Stimulated activated CD4-positive, alpha-beta T cell treated with anti-CD3 and anti-CD28 coated beads, Interleukin-1b, Interleukin-23, amount 100 ng/mL, for 4 hours (primary cell): ENCODE measurements around the gene ASF1B.
"Not testable (repeated sequence)": the region's sequence is repeated elsewhere in the genome, so short reads cannot be mapped to it uniquely, and the experiment has no call there.

Source experiments
- DNase-seq, 2 donors: peaks; one replicate each; pipeline ENCODE4 v3.0.0-alpha.2; 2020; ENCODE audit warnings: low read depth in 2 of 2

ASF1B gene

GRCh38 chr19:14160017-14160703 lies 23.8 kb upstream of the ASF1B start:
- no peak for DNase-seq

DNA sequence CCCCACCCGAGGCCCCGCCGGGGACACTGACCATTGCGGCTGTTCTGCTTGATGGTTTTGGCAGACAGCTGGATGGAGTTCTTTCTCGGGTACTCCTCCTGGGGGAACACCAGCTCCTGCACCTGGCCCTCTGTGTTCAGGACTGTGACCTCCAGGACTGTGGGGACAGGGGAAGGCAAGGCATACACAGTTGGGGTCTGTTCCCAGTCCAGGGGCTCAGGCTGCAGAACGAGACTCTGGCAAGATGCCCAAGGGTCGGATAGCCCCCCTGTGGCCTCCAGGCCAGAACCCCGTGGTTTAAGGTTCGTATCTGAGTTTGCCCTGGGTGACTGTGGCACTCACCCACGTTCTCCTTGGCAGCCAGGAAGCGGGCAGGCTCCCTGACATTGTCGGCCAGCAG lies 22.7 kb upstream of the ASF1B start:
- DNase-seq, result no peak

- no peak for DNase-seq
Observed at GRCh38 chr19:14158276-14159023, 22.1 kb upstream of the ASF1B start.

GRCh38 chr19:14156971-14157717 lies 20.8 kb upstream of the ASF1B start:
- DNase-seq, result no peak

GRCh38 chr19:14156122-14156521 lies 19.7 kb upstream of the ASF1B start:
- no peak for DNase-seq

DNA sequence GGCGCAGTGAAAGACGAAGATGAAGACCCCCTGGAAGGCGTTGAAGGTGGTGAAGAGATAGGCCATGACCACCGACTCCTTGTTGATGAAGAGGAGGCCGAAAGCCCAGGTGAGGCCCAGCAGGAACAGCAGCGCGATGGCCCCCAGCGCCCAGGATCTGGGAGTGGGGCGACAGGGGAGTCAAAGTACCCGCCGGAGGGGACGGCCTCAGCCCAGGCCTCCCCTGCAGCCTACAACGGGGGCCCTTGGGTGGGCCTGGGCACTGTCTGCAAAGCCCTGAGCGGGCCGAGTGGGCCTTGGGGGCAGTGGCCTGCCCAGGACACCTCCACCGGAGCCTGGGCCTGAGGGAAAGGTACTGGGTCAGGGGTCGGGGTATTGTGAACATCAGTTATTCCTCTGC lies 19.0 kb upstream of the ASF1B start:
- DNase-seq, result no peak

DNA sequence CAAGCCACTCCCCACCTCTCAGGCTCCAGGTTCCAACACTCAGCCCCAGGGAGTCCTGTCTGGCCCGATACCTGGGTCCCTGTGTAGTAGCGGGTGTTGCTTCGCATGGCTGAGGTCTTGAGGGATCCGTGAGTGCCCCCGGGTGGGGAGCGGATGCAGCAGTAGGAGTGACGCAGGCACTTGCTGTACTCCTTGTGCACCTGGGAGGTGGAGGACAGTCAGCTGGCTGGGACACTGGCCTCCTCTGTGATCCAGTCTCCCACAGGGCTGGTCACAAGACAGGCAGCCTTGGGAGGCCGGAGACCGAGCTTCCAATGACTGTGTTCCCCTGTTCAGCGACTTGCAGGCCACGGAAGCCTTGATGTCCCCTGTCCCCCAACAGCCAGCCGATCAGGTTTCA lies 16.3 kb upstream of the ASF1B start:
- no peak for DNase-seq

DNA sequence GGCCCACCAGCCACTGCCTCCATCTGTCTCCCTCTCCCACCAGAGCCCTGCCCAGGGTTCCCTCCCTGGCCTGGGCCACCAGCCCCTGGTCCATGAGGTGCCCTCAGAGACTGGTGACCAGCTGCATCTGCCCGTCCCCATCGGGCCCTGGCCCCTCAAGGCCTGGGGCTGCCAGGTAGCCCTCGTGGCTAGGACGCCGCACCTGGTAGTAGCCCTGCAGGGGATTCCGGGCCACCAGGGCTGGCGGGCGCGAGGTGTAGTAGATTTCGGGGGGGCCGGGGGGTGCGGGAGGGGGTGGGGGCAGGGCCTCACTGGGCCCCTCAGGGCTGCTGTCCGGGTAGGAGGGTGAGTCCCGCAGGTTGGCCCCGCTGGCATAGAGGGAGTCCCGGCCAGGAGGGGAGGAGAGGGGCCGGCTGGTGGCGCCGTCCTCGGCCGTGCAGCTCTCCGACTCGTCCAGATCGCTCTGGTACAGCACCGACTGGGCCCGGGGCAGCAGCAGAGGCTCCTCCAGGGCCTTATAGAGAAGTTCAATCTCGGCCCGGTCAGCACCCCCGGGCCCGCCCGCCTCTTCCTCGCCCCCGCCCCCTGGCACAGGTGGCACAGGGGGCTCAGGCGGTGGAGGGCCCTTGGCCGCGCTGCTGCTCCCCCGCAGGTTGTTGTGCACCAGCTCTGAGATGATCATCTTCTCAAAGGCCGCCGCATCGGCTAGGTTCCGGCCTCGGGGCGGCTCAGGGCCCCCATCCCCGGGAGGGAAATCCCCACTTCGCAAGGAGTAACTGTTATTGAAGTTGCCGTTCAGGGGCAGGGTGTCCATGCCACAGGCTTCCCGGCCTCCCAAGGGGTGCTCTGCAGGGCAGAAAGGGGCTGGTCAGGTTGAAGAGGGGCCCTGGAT lies 14.6 kb upstream of the ASF1B start:
- no peak for DNase-seq

DNA sequence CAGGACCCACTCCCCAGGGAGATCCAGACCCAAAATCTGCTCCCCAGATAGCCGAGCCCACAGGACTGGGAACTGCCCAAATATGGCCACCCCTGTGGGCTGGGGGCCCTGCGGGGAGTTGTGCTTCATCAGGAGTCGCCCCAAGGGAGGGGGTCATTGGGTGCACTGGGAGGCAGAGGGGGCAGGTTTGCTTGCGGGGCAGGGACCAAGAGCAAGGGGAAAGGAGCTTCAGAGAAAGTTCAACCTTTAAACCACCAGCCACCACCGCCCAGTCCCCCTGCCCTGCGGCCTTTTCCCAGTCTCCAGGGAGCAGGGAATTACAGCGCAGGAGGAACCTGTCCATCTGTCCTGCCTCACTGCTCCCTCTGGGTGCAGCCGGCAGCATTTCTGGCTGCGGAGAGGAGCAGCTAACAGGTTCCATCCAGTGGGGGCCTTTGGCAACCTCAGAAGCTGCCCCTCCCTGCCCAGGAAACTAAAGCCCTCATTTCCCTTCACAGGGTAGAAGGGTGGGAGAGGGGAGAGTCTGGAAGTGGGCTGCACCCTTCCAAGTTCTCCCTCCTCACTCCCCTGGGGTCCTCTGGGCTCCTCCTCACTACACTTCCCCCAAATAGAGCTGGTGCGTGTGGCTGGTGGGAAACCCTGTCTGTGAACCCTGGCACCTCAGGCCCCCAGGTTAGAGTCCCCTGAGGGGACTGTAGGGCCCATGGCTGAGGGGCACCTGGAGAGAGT lies 13.8 kb upstream of the ASF1B start:
- no peak for DNase-seq

DNA sequence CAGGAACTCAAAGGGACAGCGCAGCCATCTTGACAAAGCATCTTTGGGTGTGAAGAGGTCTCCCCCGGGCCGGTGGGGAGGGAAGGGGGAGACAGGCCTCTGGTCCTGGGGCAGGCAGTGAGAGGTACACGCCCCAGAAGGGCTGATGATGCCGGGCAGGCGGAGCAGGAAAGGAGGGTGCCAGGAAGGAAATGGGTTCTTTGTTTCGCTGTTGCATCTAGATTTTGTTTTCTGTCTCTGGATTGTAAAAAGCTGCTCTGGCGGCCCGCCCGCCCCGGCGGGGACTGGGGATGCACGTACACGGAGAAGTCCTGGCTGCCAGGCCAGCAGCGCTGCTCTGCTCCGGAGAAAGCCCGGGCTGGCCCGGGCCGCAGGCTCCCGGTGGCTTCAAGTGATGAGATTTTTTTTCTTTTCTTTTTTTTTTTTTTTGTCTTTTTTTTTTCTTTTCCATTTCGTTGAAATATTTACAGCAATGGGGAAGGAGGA lies 13.2 kb upstream of the ASF1B start:
- DNase-seq, result peak in 1 of 2 donors; percentile 33

GRCh38 chr19:14148751-14149410 lies 12.5 kb upstream of the ASF1B start:
- DNase-seq, result no peak

DNA sequence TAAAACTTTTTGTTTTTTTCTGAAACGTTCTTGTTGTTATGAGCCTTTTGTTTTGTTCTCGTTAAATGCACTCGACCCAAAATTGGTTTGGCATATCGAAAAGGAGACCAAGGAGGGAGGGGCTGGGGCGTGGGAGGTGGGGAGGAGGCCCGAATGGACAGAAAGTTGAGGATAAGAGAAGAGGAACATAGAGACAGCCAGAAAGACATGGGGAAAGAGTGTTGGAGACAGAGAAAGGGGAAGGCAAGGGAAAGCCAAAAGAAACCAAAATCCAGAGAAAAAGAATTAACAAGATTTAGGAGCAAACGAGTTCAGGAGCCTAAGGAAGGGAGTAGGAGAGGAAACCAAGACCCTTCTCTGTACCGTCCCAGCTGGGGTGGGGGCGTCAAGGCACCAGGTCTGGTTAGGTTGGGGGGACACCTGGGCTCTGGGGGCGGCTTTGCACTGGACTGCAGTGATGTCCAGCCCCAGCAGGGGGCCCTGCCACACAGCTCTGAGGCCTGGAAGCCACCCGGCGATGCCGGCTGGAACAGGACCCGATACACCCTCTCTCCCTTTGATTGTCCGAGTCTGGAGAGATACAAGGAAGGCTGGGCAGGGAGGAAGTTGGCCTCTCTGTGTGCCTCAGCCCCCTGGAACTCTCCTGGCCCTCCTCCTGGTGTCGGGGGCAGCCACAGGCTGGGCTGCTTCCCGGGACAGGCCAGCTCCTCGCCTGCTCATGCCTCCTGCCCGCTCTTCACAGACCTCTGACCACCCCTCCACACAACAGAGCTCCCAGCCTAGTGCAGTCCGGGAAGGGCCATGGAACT lies 11.6 kb upstream of the ASF1B start:
- peak in 1 of 2 donors; percentile 41 for DNase-seq

GRCh38 chr19:14146789-14147216 lies 10.4 kb upstream of the ASF1B start:
- DNase-seq, result no peak

GRCh38 chr19:14146169-14146568 lies 9.8 kb upstream of the ASF1B start:
- not testable (repeated sequence) for DNase-seq

DNA sequence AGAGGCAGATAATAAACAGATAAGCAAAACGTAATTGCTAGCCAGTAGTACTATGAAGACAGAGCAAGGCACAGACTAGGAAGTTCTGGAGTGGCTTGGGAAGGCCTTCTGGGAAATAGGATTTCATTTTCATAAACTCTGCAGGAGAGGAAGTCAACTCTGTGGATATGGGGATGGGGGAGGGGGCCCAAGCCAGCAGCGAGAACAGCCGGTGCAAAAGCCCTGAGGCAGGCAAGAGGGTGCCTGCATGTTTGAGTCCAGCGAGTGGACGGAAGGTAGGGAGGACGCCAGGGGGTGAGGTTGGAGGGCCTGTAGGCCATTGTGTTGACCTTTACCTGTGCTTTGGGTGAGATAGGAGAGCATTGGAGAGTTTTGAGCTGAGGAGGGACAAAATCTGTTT lies 9.0 kb upstream of the ASF1B start:
- DNase-seq, result no peak

DNA sequence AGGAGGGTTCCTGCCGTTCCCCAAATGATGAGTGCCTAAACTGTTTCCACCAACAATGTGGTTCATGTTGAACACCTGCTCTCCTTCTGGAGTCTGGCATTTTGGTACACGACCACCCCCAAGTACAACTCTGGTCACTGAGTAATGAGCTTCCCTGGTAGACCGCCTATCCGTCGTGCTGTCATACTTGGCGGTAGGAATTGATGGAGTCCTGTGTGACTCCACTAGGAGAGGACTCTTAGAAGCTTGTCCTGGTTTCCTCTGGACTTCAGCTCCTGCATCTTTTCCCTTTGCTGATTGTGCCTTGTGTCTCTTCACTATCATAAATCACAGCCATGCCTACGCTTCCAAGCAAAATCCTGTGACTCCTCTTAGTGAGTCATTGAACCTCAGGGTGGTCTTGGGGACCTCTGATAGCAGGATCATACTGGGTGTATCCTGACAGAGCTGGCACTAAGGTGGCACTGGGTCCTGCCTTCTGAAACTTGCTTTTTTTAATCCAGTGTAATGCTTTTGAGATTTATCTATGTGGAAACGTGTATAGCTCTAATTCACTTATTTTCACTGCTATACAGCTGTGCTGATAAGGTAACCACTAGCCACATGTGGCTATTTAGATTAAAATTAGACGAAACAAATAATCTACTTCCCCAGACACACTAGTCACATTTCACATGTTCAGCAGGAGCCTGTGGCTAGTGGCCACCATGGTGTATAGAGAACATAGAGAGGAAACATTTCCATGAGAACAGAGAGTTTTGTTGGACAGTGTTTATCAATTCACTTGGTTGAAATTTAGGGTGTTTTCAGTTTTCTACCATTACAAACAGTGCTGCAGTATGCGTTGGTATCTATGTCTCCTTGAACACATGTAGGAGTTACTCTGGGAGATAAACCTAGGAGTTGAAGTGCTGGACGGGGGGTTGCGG lies 6.1 kb upstream of the ASF1B start:
- DNase-seq, result no peak

DNA sequence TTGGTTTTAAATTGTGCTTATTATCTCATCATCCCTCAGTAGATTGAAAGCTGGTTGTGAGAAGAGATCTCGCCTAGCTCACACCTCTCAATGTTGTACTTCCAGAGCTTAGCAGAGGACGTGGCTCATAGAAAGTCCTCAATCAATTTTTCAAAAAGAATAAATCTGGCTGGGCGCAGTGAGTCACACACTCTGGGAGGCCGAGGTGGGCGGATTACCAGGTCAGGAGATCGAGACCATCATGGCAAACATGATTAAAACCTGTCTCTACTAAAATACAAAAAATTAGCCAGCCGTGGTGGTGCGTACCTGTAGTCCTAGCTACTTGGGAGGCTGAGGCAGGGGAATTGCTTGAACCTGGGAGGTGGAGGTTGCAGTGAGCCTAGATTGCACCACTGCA lies 4.7 kb upstream of the ASF1B start:
- no peak for DNase-seq

DNA sequence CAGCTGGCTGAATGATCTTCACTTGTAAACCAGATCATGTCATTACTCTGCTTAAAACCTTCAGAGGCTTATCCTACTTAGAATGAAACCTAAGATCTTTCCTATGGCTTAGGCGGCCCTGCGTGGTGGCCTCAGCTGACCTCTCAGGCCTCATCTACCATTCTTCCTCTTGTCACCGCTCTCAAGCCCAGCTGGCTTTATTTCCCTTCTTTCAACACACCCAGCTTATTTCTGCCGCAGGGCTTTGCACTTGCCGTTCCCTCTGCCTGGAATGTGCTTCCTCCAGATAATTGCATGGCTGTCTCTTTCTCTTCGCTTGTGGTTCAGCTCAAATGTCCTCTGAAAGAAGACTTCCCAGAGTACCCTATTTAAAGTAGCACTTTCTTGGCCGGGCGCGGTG lies 3.6 kb upstream of the ASF1B start:
- DNase-seq, result no peak
